Stimulated activated CD4-positive, alpha-beta T cell treated with anti-CD3 and anti-CD28 coated beads, Interleukin-12 subunit alpha, Interleukin-12 subunit beta, amount 100 ng/mL, for 4 hours (primary cell): ENCODE measurements around the gene JPH4.

Experiments
- DNase-seq: peaks from one replicate; pipeline ENCODE4 v3.0.0-alpha.2; 2020

JPH4 gene

DNA sequence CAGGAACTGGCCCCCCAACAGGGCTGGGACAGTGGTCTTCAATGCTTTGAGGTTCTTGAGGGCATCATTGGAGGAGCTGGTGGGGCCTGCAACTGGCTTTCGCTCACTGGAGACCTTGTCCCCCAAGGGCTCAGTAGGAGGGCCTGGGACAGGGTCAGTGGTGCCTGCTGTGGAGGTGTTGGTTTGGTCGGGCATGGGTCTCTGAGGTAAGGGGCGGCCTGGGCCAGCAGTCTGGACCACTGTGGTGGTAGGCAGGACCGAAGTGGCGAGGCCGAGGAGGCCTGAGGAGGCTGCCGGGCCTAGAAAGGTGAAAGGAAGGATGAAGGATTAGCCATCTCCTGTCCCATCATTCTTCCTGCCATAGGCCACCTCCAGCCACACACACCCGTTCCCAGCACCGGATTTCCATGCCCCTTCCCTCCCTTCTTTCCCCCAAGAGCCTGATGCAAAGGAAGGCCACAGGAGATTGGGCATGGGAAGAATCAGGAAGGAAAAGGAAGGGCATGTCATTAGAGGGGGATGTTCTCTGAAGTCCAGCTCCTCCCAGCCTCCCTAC lies 55.9 kb downstream of the JPH4 start:
- no peak for DNase-seq

DNA sequence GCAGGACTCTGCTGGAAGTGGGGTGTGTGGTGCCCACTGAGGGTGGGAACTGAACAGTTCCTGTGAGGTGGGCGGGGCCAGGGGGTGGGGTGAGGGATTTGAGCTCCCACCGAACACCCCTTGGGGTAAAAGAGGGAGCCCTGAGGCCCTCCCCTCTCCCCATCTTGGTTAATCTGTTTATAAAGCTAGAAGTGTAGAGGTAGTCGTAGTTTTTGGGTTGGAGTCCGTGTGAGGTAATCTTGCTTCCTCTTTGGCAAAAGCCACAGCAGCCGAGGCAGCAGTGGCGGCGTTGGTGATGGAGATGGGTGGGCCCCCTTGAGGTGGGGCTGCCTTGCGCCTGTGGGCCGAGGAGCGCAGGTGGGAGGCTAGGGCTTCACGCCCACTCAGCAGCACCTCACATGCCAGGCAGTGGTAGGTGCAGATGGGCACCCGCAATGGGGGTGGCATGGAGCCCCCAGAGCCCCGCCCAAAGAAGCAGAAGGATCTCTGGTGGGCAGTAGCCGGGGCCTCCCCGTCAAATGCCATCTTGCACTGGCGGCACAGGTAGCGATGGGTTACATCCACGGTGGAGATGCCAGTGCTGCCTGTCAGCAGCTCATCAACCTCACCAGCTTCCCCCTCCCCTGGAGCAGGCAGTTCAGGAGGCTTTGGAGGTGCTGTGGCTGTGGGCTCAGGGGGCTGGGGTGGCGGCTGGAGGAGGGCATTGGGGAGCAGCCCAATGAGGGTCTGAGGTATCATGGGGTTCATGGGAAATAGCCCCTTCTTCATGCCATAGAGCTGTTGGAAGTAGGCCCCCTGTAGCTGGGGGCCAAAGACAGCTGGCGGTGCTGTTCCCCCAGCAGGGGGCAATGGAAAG lies 56.6 kb downstream of the JPH4 start:
- DNase-seq, result no peak

DNA sequence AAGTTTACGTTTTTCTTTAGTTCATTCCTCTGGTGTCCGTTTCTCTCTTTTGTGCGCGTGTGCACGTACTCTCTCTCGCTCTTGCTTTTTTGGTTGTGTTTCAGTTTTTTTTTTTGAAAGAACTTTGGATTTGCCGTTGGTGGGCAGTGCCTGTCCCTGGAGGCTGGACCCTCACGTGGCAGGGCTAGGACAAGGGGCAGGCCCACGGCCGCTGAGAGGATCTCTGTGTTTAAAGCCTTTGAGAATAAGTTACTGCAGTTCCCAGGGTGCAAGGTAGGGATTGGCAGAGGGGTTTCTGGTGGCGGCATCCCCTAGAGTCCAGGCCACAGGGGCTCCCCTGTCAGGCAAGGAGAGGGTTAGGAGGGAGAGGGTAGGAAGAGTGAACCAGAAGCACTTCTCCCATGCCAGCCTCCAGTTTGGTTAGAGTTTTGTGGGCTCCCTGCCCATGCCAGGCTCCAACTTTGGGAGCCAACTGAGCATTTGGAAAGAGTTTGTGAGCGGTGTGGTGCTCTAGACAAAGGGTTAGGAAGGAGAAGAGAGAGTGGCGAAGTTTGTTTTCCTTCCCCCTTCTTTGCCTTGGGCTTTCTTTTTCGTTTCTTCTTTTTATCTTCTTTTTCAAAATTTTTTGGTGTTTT lies 57.6 kb downstream of the JPH4 start:
- no peak for DNase-seq

DNA sequence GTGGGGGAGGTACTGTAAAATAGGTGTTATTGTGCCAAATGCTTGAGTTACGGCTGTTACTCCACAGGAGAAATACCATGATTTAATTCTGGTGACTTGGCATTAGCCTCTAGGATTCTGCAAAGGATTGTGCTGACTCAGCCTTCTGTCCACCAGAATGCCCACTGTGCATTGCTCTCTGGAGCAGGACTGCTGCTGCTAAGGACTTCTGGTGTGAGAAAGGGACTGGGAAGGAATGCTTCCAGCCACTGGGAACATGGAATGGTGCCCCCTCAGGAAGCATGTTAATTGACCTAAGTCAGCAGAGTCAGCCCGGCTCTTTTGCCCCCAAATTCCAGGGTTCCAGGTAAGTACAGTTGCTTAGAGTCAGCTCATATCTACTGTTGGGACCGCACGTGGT lies 59.9 kb downstream of the JPH4 start:
- no peak for DNase-seq
